ENCODE measurements around the gene KRT16.

- TF ChIP-seq SIN3A (conservative IDR thresholded peaks at IDR 0.05 in 1 of 2, IDR thresholded peaks at IDR 0.05 in 1 of 2; ENCODE audit: low read depth in 1 of 2, low read length in 2 of 2) = no peak
- no peak for TF ChIP-seq CTCF (IDR thresholded peaks at IDR 0.05; ENCODE audit: control extremely low read depth in 1 of 3, insufficient read depth in 1 of 3, low read depth in 1 of 3, low read length in 3 of 3)
- no peak for TF ChIP-seq EP300 (IDR thresholded peaks at IDR 0.05; ENCODE audit: borderline replicate concordance in 1 of 2, low read depth in 2 of 2, low read length in 2 of 2)
- no peak for TF ChIP-seq CHD2 (IDR thresholded peaks at IDR 0.05; ENCODE audit: low read length)
- TF ChIP-seq POLR2A (IDR thresholded peaks at IDR 0.05; ENCODE audit: control extremely low read depth in 1 of 2, low read depth in 2 of 2, low read length in 2 of 2) = no peak
- TF ChIP-seq POLR2AphosphoS5 (IDR thresholded peaks at IDR 0.05; ENCODE audit: low read depth, low read length) = no peak
- TF ChIP-seq CREB1 (IDR thresholded peaks at IDR 0.05) = no peak
- no peak for TF ChIP-seq TAF7 (optimal IDR thresholded peaks at IDR 0.05; ENCODE audit: borderline replicate concordance, low read depth, low read length)
- TF ChIP-seq KDM4A (IDR thresholded peaks at IDR 0.05; ENCODE audit: low read depth, low read length, severe bottlenecking) = no peak
- no peak for TF ChIP-seq RFX5 (IDR thresholded peaks at IDR 0.05; ENCODE audit: borderline replicate concordance, low read depth, low read length)
- no peak for TF ChIP-seq JUND (IDR thresholded peaks at IDR 0.05; ENCODE audit: low read length)
- no peak for TF ChIP-seq ATF3 (IDR thresholded peaks at IDR 0.05; ENCODE audit: insufficient read depth, low read depth, low read length)
- TF ChIP-seq ATF2 (IDR thresholded peaks at IDR 0.05; ENCODE audit: low read length) = no peak
- no peak for TF ChIP-seq SP1 (IDR thresholded peaks at IDR 0.05; ENCODE audit: low read depth, low read length)
Measured at GRCh38 chr17:41639492-41640473, 27.2 kb upstream of the KRT16 start.

Measured in H1 (cell line).